IPS-18a (cell line): ENCODE results near the gene ASCC1.
A peak's percentile ranks its signal among the peaks of the same experiment; 100 is the strongest.

Source experiments
- H3K27ac ChIP-seq: one replicate; pipeline ENCODE4 v1.5.1; 2013; ENCODE audit warnings: low read length
- H3K27me3 ChIP-seq: one replicate; pipeline ENCODE4 v1.6.1; 2013; ENCODE audit warnings: mild to moderate bottlenecking, low read length; ENCODE audit not compliant: control insufficient read depth, insufficient read depth
- H3K36me3 ChIP-seq: one replicate; pipeline ENCODE4 v1.6.1; 2013; ENCODE audit warnings: low read depth, low read length; ENCODE audit not compliant: control insufficient read depth
- H3K4me1 ChIP-seq: one replicate; pipeline ENCODE4 v1.6.1; 2013; ENCODE audit warnings: low read depth, low read length; ENCODE audit not compliant: control insufficient read depth
- H3K4me3 ChIP-seq: one replicate; pipeline ENCODE4 v1.5.1; 2013; ENCODE audit warnings: low read length
- H3K9ac ChIP-seq: one replicate; pipeline ENCODE4 v1.6.1; 2013; ENCODE audit warnings: mild to moderate bottlenecking, low read length, moderate library complexity
- H3K9me3 ChIP-seq: one replicate; pipeline ENCODE4 v1.6.1; 2013; ENCODE audit warnings: low read depth, low read length; ENCODE audit not compliant: control insufficient read depth

ASCC1 gene, protein sequence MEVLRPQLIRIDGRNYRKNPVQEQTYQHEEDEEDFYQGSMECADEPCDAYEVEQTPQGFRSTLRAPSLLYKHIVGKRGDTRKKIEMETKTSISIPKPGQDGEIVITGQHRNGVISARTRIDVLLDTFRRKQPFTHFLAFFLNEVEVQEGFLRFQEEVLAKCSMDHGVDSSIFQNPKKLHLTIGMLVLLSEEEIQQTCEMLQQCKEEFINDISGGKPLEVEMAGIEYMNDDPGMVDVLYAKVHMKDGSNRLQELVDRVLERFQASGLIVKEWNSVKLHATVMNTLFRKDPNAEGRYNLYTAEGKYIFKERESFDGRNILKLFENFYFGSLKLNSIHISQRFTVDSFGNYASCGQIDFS

DNA sequence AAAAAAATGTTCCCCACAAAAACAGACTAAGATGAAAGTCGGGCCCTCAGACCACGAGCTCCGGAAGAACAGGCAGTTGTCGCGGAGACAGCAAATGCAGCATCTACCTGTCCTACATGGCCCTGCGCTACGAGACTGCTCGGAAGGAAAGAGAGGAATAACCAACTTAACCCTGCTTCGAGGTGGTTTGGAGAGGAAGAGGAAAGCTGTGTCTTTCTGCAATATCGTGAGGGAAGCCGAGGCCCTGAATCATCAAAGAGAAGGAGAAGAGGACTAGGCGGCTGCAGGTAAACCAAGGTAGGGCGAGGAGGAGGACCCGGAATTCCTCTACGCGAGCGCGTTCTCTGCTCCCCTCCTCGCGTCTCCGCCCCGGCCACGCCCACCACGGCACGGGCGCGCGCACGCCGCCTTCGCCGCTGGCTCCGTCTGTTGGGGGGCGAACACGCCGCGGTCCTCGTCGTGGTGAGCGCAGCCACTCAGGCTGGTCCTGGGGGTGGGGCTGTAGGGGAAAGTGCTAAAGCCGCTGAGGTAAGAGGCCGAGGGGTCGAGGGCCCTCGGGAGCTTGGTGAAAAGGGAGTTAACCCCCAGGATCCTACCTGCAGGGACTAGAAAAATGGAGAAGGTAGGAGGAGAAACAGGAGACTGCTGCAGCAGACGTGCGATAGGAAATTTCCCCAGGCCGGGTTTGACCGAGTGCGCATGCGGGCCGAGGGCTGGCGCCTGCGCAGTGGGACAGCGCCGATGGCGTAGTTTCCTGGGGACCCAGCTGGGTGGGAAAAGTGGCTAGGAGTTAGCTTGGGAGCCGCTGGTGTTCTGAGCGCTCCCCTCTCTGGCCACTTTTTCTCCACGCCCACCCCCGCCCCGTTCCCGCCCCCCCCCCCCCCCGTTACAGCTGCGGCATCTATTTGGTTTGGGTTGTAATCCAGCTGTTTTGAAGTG, at the start of gene ASCC1, which contains the start of gene ANAPC16:
Gene ASCC1 (minus strand): TSS at position 666 of the 939 bp plus-strand sequence. CDS start 2,978 bp downstream, outside the sequence.
Gene ANAPC16 (plus strand): TSS at position 402 of the 939 bp plus-strand sequence. CDS start 7,903 bp downstream, outside the sequence.
- Histone ChIP-seq H3K4me1 (peaks cover 3% of the 10 kb centered on the region), H3K27me3 (no peaks in the 10 kb centered on the region), H3K27ac (peak within 1 kb of the TSS; percentile 99), H3K36me3 (peaks cover 3% of the 10 kb centered on the region), H3K9me3 (no peaks in the 10 kb centered on the region), H3K4me3 (peak within 1 kb of the TSS; percentile 92), H3K9ac (peak within 1 kb of the TSS; percentile 94)

DNA sequence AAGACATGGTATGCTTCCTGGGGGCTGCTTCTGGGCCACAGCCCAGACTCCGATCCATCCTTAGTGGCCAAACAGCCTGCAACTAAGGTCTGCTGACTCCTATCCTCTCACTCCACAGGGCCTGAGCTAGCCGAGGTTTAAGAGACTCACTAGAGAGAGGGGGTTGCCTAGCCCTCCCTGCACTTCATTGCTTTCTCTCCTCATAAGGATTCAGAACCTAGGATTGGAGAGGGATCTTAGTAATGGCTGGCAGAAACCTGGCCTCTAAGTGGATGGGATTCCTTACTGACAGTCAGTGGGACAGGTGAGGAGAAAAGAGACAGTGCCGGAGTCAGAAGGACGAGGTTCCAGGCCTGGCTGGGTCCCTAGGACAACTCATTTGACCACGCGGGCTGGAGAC, 49.4 kb upstream of the ASCC1 start:
- Histone ChIP-seq H3K9ac (no peak overlapping the region), H3K9me3 (no peaks in the 10 kb centered on the region), H3K4me3 (no peak overlapping the region), H3K36me3 (no peaks in the 10 kb centered on the region), H3K4me1 (peaks cover 34% of the 10 kb centered on the region), H3K27me3 (no peaks in the 10 kb centered on the region), H3K27ac (no peak overlapping the region)

DNA sequence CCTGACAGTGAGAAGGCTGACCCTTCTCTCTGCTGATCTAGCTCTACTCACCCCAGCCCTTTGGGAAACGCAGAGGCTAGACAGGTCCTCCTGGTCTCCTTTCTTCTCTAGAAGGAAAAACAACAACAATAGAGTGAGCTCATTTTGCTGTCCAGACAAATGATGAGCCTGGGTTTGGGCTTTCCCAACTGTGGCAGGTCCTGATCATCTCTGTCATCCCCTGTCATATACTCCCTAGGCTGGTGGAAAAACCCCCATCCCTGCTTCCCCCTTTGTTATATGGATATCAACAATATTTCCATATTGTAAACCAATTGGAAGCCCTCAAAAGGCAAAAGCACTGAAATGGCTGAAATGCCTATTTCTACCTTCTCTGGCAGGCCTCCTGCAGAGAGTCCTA, 48.5 kb upstream of the ASCC1 start:
- H3K27me3 ChIP-seq, result no peaks in the 10 kb centered on the region
- no peak overlapping the region for H3K27ac ChIP-seq
- H3K9me3 ChIP-seq, result no peaks in the 10 kb centered on the region
- H3K9ac ChIP-seq, result no peak overlapping the region
- peaks cover 44% of the 10 kb centered on the region for H3K4me1 ChIP-seq
- no peak overlapping the region for H3K4me3 ChIP-seq
- no peaks in the 10 kb centered on the region for H3K36me3 ChIP-seq

DNA sequence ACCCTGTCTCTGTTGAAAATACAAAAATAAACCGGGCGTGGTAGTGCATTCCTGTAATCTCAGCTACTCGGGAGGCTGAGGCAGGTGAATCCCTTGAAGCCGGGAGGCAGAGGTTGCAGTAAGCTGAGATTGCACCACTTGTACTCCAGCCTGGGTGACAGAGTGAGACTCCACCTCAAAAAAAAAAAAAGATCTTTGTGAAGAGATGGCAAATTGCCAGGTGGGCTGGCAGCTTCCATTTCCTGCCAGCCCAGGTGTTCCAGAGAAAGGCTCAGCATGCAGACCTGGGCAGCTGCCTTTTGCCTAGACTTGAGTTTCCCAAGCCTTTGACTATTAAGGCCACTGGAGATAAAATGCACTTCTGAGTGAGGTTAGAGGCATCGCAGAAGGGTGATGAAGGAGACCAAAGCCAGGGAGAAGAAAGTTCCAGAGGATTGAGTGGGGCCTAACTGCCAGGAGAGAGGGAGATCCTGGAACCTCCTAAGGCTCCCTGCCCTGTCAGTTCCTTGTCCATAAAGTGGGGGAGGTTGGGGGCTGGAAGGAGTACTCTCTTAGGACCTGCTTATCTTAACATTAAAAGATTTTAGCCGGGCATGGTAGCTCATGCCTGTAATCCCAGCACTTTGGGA, 47.7 kb upstream of the ASCC1 start:
- H3K4me3 ChIP-seq, result no peak overlapping the region
- peaks cover 47% of the 10 kb centered on the region for H3K4me1 ChIP-seq
- no peaks in the 10 kb centered on the region for H3K9me3 ChIP-seq
- H3K27ac ChIP-seq, result no peak overlapping the region
- no peaks in the 10 kb centered on the region for H3K36me3 ChIP-seq
- no peak overlapping the region for H3K9ac ChIP-seq
- H3K27me3 ChIP-seq, result no peaks in the 10 kb centered on the region

DNA sequence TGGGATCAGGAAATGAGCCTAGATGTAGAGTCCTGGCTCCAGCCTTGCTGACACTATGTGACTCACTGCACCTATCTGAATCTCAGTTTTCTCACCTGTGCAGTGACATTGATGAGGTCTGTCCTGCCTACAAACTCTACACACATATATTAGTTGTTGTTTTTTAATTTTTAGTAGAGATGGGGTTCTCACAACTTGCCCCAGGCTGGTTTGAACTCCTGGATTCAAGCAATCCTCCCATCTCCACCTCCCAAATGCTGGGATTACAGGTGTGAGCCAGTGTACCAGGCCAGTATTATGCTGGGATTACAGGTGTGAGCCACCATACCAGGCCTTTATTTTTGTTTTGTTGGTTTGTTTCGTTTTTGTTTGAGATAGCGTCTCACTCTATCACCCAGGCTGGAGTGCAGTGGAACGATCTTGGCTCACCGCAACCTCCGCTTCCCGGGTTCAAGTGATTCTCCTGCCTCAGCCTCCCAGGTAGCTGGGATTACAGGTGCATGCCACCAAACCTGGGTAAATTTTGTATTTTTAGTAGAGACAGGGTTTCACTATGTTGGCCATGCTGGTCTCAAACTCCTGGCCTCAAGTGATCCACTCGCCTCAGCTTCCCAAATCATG, 45.8 kb upstream of the ASCC1 start:
- Histone ChIP-seq H3K36me3 (no peaks in the 10 kb centered on the region), H3K4me3 (peak overlapping the region; percentile 56), H3K9me3 (no peaks in the 10 kb centered on the region), H3K9ac (peak overlapping the region; percentile 51), H3K27me3 (no peaks in the 10 kb centered on the region), H3K27ac (no peak overlapping the region), H3K4me1 (peaks cover 43% of the 10 kb centered on the region)

DNA sequence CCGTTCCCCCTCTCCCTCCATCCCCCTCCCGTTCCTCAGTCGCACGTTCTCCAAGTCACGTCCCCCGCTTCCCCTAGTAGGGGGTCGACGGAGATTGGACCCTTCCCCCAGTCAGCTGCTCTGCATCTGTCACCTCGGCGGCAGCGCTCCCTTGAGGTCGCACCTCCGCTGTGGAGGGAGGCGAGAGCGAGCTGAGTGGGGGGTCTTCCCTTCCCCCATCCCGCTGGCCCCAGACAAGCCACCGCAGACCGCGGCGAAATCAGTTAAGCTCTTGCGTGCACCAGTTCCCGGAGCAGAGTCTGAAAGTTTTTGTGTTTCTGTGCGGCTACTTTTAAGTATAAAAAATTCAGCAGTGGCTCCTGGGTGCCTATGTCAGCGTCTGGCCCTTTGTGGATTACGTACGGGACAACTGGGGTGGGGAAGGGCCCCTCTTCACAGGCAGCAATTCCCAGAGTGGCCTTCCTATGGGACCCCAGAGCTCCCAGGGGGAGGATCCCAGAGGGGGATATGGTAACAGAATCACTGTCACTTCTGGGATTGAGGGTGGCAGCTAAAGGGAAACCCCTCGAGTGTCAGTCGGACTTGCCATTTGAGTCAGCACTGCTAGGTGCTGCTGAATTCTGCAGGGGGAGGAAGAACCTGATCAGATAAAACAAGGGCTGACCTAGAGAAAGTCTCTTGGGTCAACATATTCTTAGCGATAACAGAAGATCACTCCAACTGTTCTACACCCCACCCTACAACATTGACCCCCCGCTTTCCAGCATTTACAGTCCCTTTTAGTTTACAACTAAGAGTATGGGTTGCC, 45.1 kb upstream of the ASCC1 start:
- no peaks in the 10 kb centered on the region for H3K36me3 ChIP-seq

GRCh38 chr10:72260239-72260975, 44.3 kb upstream of the ASCC1 start:
- H3K27ac ChIP-seq, result peak overlapping the region; percentile 79
- no peaks in the 10 kb centered on the region for H3K9me3 ChIP-seq
- peak overlapping the region; percentile 56 for H3K4me3 ChIP-seq
- peak overlapping the region; percentile 55 for H3K9ac ChIP-seq
- H3K4me1 ChIP-seq, result peaks cover 42% of the 10 kb centered on the region
- no peaks in the 10 kb centered on the region for H3K27me3 ChIP-seq
- no peaks in the 10 kb centered on the region for H3K36me3 ChIP-seq

More for the DNA sequence above, 45.1 kb upstream of the ASCC1 start:
- Histone ChIP-seq H3K27ac (no peak overlapping the region), H3K27me3 (no peaks in the 10 kb centered on the region), H3K4me3 (peak overlapping the region; percentile 56), H3K9me3 (no peaks in the 10 kb centered on the region), H3K4me1 (peaks cover 44% of the 10 kb centered on the region), H3K9ac (peak overlapping the region; percentile 51)

DNA sequence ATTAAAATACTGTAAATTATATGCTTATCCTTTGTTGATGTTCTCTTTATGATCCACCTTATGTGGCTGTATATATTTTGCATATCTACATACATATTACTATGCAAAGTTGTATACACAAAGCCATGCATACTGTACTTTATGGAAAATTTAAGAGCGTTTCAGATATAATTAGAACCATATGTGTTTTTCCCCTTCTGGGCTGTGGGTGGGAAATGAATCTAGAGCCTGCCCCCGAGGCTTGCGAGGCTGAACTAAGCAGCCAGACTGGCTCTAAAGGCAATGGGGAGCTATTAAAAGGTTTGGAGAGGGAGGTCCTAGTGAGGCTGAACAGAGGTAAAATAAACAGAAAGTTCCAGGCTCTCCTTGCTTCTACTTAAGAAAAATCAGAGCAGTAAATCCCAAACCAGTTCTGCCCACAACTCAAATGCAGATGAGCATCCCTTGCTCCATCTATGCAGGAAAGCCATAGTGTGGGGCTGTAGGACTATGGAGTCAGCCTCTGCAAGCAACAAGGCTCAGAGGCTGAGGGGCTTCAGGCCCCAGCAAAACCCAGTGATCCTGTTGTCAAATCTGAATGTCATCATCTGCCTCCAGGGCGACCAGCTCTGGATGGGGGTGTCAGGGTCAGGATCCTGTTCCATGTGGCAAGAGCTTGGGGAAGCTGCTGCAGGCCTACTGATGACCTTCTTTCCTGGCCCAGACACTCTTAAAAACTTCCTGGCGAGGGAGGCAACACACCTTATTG, 43.6 kb upstream of the ASCC1 start:
- Histone ChIP-seq H3K36me3 (no peaks in the 10 kb centered on the region), H3K27me3 (no peaks in the 10 kb centered on the region), H3K9ac (peak overlapping the region; percentile 55), H3K4me3 (peak overlapping the region; percentile 56), H3K27ac (peak overlapping the region; percentile 79), H3K4me1 (peaks cover 44% of the 10 kb centered on the region), H3K9me3 (no peaks in the 10 kb centered on the region)

- Histone ChIP-seq H3K4me3 (no peak overlapping the region), H3K27me3 (no peaks in the 10 kb centered on the region), H3K9ac (no peak overlapping the region), H3K9me3 (no peaks in the 10 kb centered on the region), H3K4me1 (peaks cover 39% of the 10 kb centered on the region), H3K36me3 (no peaks in the 10 kb centered on the region), H3K27ac (no peak overlapping the region)
Measured at GRCh38 chr10:72258617-72259016, 42.5 kb upstream of the ASCC1 start.
